Aorta (tissue), 5 donors: ENCODE results near the gene HYCC2. TPM values are rescaled to one million over a fixed set of nuclear protein-coding genes. Genes with fewer than 3 reads are reported as not detected.
"Not testable (repeated sequence)": the region's sequence is repeated elsewhere in the genome, so short reads cannot be mapped to it uniquely, and the experiment has no call there.

Experiments
- ATAC-seq: fragments of 200-7000 bp; cut with Tn5 transposase; one replicate; pipeline ENCODE4 v1.9.1; 2022; ENCODE audit warnings: moderate library complexity; ENCODE audit not compliant: low FRiP score
- DNase-seq, 2 donors: peaks; one replicate each; pipeline ENCODE4 v3.0.0-alpha.2; 2020
- H3K27ac ChIP-seq, 2 donors: one replicate each; pipeline ENCODE4 v1.5.1; 2013; ENCODE audit warnings: low read length in 2 of 2, mild to moderate bottlenecking in 2 of 2, moderate library complexity in 2 of 2, control low read depth in 1 of 2, inconsistent platforms in 1 of 2, low read depth in 1 of 2
- H3K27me3 ChIP-seq, 2 donors: one replicate each; pipeline ENCODE4 v1.6.1; 2013; ENCODE audit warnings: control low read depth in 1 of 2, low read length in 1 of 2, mild to moderate bottlenecking in 1 of 2, moderate library complexity in 1 of 2; ENCODE audit not compliant: insufficient read depth in 2 of 2, control insufficient read depth in 1 of 2
- H3K36me3 ChIP-seq, 2 donors: one replicate each; pipeline ENCODE4 v1.6.1; 2013; ENCODE audit warnings: control low read depth in 1 of 2, low read length in 1 of 2, mild to moderate bottlenecking in 1 of 2; ENCODE audit not compliant: insufficient read depth in 2 of 2, control insufficient read depth in 1 of 2
- H3K4me1 ChIP-seq, 2 donors: one replicate each; pipeline ENCODE4 v1.6.1; 2013; ENCODE audit warnings: low read length in 2 of 2, control low read depth in 1 of 2, mild to moderate bottlenecking in 1 of 2, moderate library complexity in 1 of 2; ENCODE audit not compliant: insufficient read depth in 2 of 2, control insufficient read depth in 1 of 2
- H3K4me3 ChIP-seq, 2 donors: one replicate each; pipeline ENCODE4 v1.5.1; 2013; ENCODE audit warnings: low read length in 2 of 2, control low read depth in 1 of 2, mild to moderate bottlenecking in 1 of 2
- H3K9me3 ChIP-seq: one replicate; pipeline ENCODE4 v1.6.1; 2013; ENCODE audit warnings: mild to moderate bottlenecking, low read length; ENCODE audit not compliant: control insufficient read depth
- WGBS, 2 donors: extraction: QIAGEN DNeasy Blood & Tissue Kit; methylation state at CpG; one replicate each; pipeline ENCODE4 v1.1.7; 2013; 5-methylcytosine and 5-hydroxymethylcytosine counted together
- intact Hi-C, 2 donors: fragments of 100-400 bp; cut with DNase I; formaldehyde crosslinking; loops; one replicate each; pipeline versions ENCODE4 v1.14.2 to v1.15.0; 2022
- polyA plus RNA-seq, 2 donors: library from polyadenylated mRNA; stranded (reverse); fragments of 200-250 nt; gene quantifications; one replicate each; pipeline ENCODE4 v1.2.3, GENCODE V29; 2013
- total RNA-seq, 2 donors: library from RNA; stranded (reverse); fragmentation: NEBNext Ultra II Directional; extraction: Animal tissue kit (Norgen Biotek cat#: 25700); gene quantifications; one replicate each; pipeline ENCODE4 v1.2.1, GENCODE V29; 2021
- donor health status: healthy with polysubstance abuse.
- donor health status: Bipolar disorder and iron deficiency.
- donor health status: DM: no; HTN: no; CAD: no.
- donor health status: DM: no; HTN: no; CAD: no.
- donor health status: DM: yes; HTN: yes; CAD: no.

HYCC2 gene
- total and polyA plus RNA-seq, 4 donors, result 4.8 to 31.4 (median 15.8) TPM

DNA sequence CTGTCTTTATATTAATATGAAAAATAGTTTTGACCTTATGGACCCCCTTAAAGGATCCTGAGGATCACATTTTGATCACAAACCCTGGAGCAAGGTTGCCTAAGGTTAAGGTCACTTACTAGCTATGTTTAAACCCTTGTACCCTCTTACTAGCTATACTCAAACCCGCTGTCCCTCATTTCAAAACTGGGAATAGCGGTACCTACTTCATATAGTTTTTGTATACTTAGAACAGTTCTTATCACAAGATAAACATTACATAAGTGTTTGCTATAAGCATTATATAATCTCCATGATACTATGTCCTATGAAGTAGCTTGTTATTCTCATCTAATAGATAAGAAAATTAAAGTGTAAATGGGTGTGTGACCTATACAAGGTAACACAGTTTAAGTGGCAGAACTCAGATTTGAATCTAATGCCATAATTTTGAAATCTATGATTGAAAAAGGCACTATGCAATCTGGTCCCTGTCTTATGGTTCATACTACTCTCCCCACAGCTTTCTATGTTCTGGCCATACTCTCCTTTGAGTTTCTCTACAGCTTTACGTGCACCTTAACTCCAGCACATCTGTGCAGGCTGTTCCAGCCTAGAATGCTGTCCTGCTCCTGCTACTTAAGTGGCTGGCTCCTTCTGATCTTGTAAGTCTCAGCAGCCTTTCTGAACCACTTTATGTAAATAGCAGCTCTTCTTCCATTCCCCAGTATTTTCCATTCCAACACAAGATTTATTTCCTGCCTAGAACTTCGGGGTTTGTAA, 30.4 kb downstream of the HYCC2 start:
- no peak for DNase-seq
- H3K36me3 ChIP-seq, result no peaks in the 10 kb centered on the region
- H3K27me3 ChIP-seq, result no peaks in the 10 kb centered on the region
- no peak for ATAC-seq
- intact Hi-C loops, result no loop called here
- H3K27ac ChIP-seq, result no peak overlapping the region
- no peaks in the 10 kb centered on the region for H3K9me3 ChIP-seq
- H3K4me1 ChIP-seq, result no peaks in the 10 kb centered on the region
- WGBS, 2 donors, result 64 to 65% methylated on average over 4 of the region's 4 CpGs
- H3K4me3 ChIP-seq, result no peak overlapping the region

GRCh38 chr2:201038855-201039254, 32.6 kb downstream of the HYCC2 start:
- 91 to 93% methylated on average over 2 of the region's 2 CpGs for WGBS, 2 donors
- Histone ChIP-seq H3K9me3 (no peaks in the 10 kb centered on the region), H3K27ac (no peak overlapping the region), H3K36me3 (no peaks in the 10 kb centered on the region), H3K4me1 (no peaks in the 10 kb centered on the region), H3K4me3 (no peak overlapping the region), H3K27me3 (no peaks in the 10 kb centered on the region)
- intact Hi-C loops, result no loop called here
- DNase-seq (no peak), ATAC-seq (no peak)

- intact Hi-C loops, H3K36me3 ChIP-seq, ATAC-seq, H3K9me3 ChIP-seq, DNase-seq, H3K27ac ChIP-seq, H3K4me1 ChIP-seq, H3K27me3 ChIP-seq, H3K4me3 ChIP-seq: not testable (repeated sequence)
- 96 to 97% methylated on average over 4 of the region's 4 CpGs for WGBS, 2 donors
These were observed 33.1 kb downstream of the HYCC2 start for GRCh38 chr2:201038361-201038760.

DNA sequence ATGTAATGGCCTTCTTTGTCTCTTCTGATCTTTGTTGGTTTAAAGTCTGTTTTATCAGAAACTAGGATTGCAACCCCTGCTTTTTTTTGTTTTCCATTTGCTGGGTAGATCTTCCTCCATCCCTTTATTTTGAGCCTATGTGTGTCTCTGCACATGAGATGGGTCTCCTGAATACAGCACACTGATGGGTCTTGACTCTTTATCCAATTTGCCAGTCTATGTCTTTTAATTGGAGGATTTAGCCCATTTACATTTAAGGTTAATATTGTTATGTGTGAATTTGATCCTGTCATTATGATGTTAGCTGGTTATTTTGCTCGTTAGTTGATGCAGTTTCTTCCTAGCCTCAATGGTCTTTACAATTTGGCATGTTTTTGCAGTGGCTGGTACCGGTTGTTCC, 37.1 kb downstream of the HYCC2 start:
- H3K27ac ChIP-seq, H3K9me3 ChIP-seq, H3K4me3 ChIP-seq, DNase-seq, H3K36me3 ChIP-seq, ATAC-seq, H3K4me1 ChIP-seq, H3K27me3 ChIP-seq, intact Hi-C loops: not testable (repeated sequence)
- WGBS, 2 donors, result 100% methylated on average over 1 of the region's 2 CpGs

DNA sequence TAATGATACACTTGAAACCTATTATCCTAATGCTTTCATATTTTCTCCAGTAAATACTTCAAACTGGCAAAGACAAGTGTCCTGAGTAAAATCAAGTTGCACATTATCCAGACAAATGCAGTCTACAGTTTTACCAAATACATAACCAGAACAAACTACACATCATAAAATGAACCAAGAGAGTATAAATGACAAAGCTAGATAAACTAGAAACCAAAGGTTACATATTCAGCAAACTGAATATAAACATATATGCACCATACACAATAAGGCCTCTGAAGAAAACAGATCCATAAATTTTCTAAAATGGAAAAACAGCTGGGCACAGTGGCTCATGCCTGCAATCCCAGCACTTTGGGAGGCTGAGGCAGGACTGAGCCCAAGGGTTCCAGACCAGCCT, 47.0 kb downstream of the HYCC2 start:
- DNase-seq (no peak), ATAC-seq (no peak)
- H3K4me3 ChIP-seq, result no peak overlapping the region
- H3K27me3 ChIP-seq, result no peaks in the 10 kb centered on the region
- no peaks in the 10 kb centered on the region for H3K4me1 ChIP-seq
- peaks cover 0 to 2% of the 10 kb centered on the region in 2 donors for H3K36me3 ChIP-seq
- no peaks in the 10 kb centered on the region for H3K9me3 ChIP-seq
- H3K27ac ChIP-seq, result no peak overlapping the region
- intact Hi-C loops, result no loop called here

- ATAC-seq (no peak), DNase-seq (no peak)
- Histone ChIP-seq H3K27me3 (no peaks in the 10 kb centered on the region), H3K9me3 (no peaks in the 10 kb centered on the region), H3K4me3 (no peak overlapping the region), H3K36me3 (peaks cover 0 to 2% of the 10 kb centered on the region in 2 donors), H3K4me1 (no peaks in the 10 kb centered on the region), H3K27ac (no peak overlapping the region)
- intact Hi-C loops, result no loop called here
These were observed 49.6 kb downstream of the HYCC2 start for GRCh38 chr2:201021914-201022313.

Other genes starting within 250 kb of the HYCC2 start
- gene CLK1, start 207.0 kb downstream of the HYCC2 start, total RNA-seq, result 100 to 1,000 TPM; 167 to 197 TPM
- 100 to 1,000 TPM in 1 of 2 donors, 10 to 100 TPM in 1; 89.3 to 361 TPM for gene CLK1, start 207.0 kb downstream of the HYCC2 start, polyA plus RNA-seq
- 10 to 100 TPM; 17.8 to 33.7 TPM for gene PPIL3, start 182.6 kb downstream of the HYCC2 start, total RNA-seq
- 10 to 100 TPM; 21.4 to 39.2 TPM for gene PPIL3, start 182.6 kb downstream of the HYCC2 start, polyA plus RNA-seq
- 10 to 100 TPM; 13.6 to 15.8 TPM for gene NIF3L1, start 182.3 kb downstream of the HYCC2 start, total RNA-seq
- gene NIF3L1, start 182.3 kb downstream of the HYCC2 start, polyA plus RNA-seq, result 10 to 100 TPM; 18.2 to 22.0 TPM
- 10 to 100 TPM; 28.8 to 35.6 TPM for gene ORC2, start 108.0 kb downstream of the HYCC2 start, total RNA-seq
- 10 to 100 TPM in 1 of 2 donors, 1 to 10 TPM in 1; 5.6 to 11.9 TPM for gene ORC2, start 108.0 kb downstream of the HYCC2 start, polyA plus RNA-seq
- gene NDUFB3, start 330 bp upstream of the HYCC2 start, total RNA-seq, result 10 to 100 TPM; 42.7 to 43.2 TPM
- gene NDUFB3, start 330 bp upstream of the HYCC2 start, polyA plus RNA-seq, result 100 to 1,000 TPM in 1 of 2 donors, 10 to 100 TPM in 1; 62.8 to 152 TPM
- 100 to 1,000 TPM; 154 to 244 TPM for gene CFLAR, start 44.5 kb upstream of the HYCC2 start, total RNA-seq
- 10 to 100 TPM; 30.4 to 63.5 TPM for gene CFLAR, start 44.5 kb upstream of the HYCC2 start, polyA plus RNA-seq
- 10 to 100 TPM in 1 of 2 donors, 1 to 10 TPM in 1; 8.1 to 26.1 TPM for gene CASP10, start 111.5 kb upstream of the HYCC2 start, total RNA-seq
- 1 to 10 TPM; 1.1 to 3.4 TPM for gene CASP10, start 111.5 kb upstream of the HYCC2 start, polyA plus RNA-seq
- gene CASP8, start 188.9 kb upstream of the HYCC2 start, total RNA-seq, result 10 to 100 TPM; 19.2 to 20.3 TPM
- 1 to 10 TPM; 5.6 to 9.7 TPM for gene CASP8, start 188.9 kb upstream of the HYCC2 start, polyA plus RNA-seq